Muscle layer of duodenum (tissue), 2 donors: ENCODE results near the gene PLPP7.
"Not testable (repeated sequence)": the region's sequence is repeated elsewhere in the genome, so short reads cannot be mapped to it uniquely, and the experiment has no call there.

ENCODE experiments used
- H3K27ac ChIP-seq: one replicate; pipeline ENCODE4 v1.7.0; 2013; ENCODE audit warnings: mild to moderate bottlenecking, low read length
- H3K27me3 ChIP-seq: one replicate; pipeline ENCODE4 v1.7.0; 2013; ENCODE audit warnings: low read depth, mild to moderate bottlenecking, control low read depth, low read length
- H3K36me3 ChIP-seq, 2 donors: one replicate each; pipeline ENCODE4 v1.7.0; 2013; ENCODE audit warnings: low read length in 2 of 2, control low read depth in 1 of 2, mild to moderate bottlenecking in 1 of 2; ENCODE audit not compliant: insufficient read depth in 2 of 2, control insufficient read depth in 1 of 2
- H3K4me1 ChIP-seq, 2 donors: one replicate each; pipeline ENCODE4 v1.7.0; 2013; ENCODE audit warnings: low read length in 2 of 2, mild to moderate bottlenecking in 2 of 2, control low read depth in 1 of 2, moderate library complexity in 1 of 2; ENCODE audit not compliant: insufficient read depth in 2 of 2, control insufficient read depth in 1 of 2
- H3K4me3 ChIP-seq, 2 donors: one replicate each; pipeline ENCODE4 v1.7.0; 2013; ENCODE audit warnings: low read length in 2 of 2, low read depth in 1 of 2, mild to moderate bottlenecking in 1 of 2
- H3K9me3 ChIP-seq, 2 donors: one replicate each; pipeline ENCODE4 v1.7.0; 2013; ENCODE audit warnings: low read length in 2 of 2, control low read depth in 1 of 2, mild to moderate bottlenecking in 1 of 2; ENCODE audit not compliant: control insufficient read depth in 1 of 2
- donor health status: healthy.

Gene PLPP7

GRCh38 chr9:131258698-131259431, 30.7 kb upstream of the PLPP7 start:
- Histone ChIP-seq H3K4me1 (peaks cover 4 to 8% of the 10 kb centered on the region in 2 donors), H3K4me3 (no peak overlapping the region), H3K27ac (no peak overlapping the region), H3K27me3 (no peaks in the 10 kb centered on the region), H3K9me3 (no peaks in the 10 kb centered on the region), H3K36me3 (peaks cover 3 to 8% of the 10 kb centered on the region in 2 donors)

DNA sequence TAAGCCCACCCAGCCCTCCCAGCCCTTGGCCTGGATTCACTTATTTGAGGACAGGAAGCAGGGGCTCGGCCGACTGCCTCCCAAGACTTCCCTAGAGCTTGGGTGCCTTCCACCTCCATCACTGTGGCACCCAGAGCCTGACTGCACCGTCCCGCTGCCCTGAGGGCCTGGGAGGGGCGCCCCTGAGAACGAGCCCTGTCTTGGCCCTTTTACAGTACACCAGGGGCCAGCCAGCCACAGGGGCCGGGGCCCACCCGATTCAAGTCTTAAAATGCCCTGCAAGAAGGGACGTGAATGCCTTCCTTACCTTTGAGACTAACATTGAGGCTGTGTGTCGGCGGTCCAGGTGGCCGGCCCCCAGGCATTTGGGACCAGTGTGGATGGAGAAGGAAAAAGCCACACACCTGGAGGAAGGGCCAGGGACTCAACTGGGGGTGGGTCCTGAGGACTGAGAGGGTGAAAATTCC, 30.1 kb upstream of the PLPP7 start:
- Histone ChIP-seq H3K27me3 (no peaks in the 10 kb centered on the region), H3K4me3 (no peak overlapping the region), H3K36me3 (peaks cover 3 to 8% of the 10 kb centered on the region in 2 donors), H3K9me3 (no peaks in the 10 kb centered on the region), H3K4me1 (peaks cover 4 to 8% of the 10 kb centered on the region in 2 donors), H3K27ac (no peak overlapping the region)

- Histone ChIP-seq H3K36me3 (peaks cover 3 to 8% of the 10 kb centered on the region in 2 donors), H3K27me3 (no peaks in the 10 kb centered on the region), H3K4me3 (no peak overlapping the region), H3K9me3 (no peaks in the 10 kb centered on the region), H3K27ac (no peak overlapping the region), H3K4me1 (peaks cover 4 to 8% of the 10 kb centered on the region in 2 donors)
Measured at GRCh38 chr9:131259916-131260597, 29.5 kb upstream of the PLPP7 start.

- H3K36me3 ChIP-seq, result peaks cover 3 to 8% of the 10 kb centered on the region in 2 donors
- H3K9me3 ChIP-seq, result no peaks in the 10 kb centered on the region
Measured at GRCh38 chr9:131260751-131261452, 28.6 kb upstream of the PLPP7 start.

DNA sequence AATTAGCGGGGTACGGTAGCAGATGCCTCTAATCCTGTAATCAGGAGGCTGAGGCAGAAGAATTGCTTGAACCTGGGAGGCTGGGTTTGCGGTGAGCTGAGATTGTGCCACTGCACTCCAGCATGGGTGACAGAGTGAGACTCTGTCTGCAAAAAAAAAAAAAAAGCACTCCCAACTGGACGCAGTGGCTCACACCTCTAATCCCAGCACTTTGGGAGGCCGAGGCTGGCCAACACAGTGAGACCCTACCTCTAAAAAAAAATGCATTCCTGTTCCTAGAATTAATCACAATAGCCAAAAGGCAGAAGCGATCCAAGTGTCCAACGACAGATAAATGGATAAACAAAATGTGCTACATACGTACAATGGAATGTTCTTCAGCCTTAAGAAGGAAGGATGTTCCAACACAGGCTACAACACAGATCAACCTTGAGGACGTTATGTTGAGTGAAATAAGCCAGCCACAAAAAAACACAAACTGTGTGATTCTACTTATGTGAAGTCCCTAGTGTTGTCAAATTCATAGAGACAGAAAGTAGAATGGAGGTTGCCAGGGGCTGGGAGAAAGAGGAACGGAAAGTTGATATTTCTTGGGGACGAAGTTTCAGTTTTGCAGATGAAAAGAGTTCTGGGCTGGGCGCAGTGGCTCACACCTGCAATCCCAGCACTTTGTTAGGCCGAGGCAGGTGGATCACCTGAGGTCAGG, 27.0 kb upstream of the PLPP7 start:
- H3K9me3 ChIP-seq, result no peaks in the 10 kb centered on the region
- H3K36me3 ChIP-seq, result peaks cover 3 to 8% of the 10 kb centered on the region in 2 donors
- H3K27ac ChIP-seq, result no peak overlapping the region
- peaks cover 3 to 7% of the 10 kb centered on the region in 2 donors for H3K4me1 ChIP-seq
- H3K27me3 ChIP-seq, result no peaks in the 10 kb centered on the region
- H3K4me3 ChIP-seq, result no peak overlapping the region

More at GRCh38 chr9:131260751-131261452, 28.6 kb upstream of the PLPP7 start:
- no peak overlapping the region for H3K27ac ChIP-seq
- no peak overlapping the region for H3K4me3 ChIP-seq
- H3K4me1 ChIP-seq, result peaks cover 5 to 7% of the 10 kb centered on the region in 2 donors
- H3K27me3 ChIP-seq, result no peaks in the 10 kb centered on the region

DNA sequence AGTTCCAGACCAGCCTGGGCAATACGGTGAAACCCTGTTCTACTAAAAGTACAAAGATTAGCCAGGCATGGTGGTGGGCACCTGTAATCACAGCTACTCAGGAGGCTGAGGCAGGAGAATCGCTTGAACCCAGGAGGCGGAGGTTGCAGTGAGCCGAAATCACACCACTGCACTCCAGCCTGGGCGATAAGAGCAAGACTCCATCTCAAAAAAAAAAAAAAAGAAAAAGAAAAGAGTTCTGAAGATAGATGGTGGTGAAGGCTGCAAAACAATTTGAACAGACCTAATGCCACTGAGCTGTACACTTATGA, 26.5 kb upstream of the PLPP7 start:
- H3K4me1 ChIP-seq, H3K27me3 ChIP-seq, H3K4me3 ChIP-seq, H3K27ac ChIP-seq, H3K9me3 ChIP-seq, H3K36me3 ChIP-seq: not testable (repeated sequence)

DNA sequence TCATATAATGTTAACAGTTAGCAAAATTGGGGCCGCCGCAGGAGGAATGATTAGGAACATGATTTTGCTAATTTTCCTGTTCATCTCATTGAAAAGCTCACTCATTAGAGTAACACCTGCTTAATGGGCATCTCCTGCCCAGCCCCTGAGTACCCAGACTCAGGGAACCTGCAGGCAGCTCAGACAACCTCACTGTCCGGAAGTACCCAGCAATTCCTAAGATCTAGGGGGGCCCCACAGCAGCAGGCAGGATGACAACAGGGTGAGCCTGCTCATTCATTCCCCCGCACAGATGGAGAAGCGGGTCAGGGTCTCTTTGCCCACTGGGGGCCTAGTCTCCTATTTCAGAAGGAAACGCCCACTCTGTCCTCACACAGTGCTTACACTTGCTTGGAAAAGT, 25.8 kb upstream of the PLPP7 start:
- no peak overlapping the region for H3K27ac ChIP-seq
- peaks cover 3 to 8% of the 10 kb centered on the region in 2 donors for H3K36me3 ChIP-seq
- H3K9me3 ChIP-seq, result no peaks in the 10 kb centered on the region
- H3K4me3 ChIP-seq, result no peak overlapping the region
- peaks cover 0 to 7% of the 10 kb centered on the region in 2 donors for H3K4me1 ChIP-seq
- H3K27me3 ChIP-seq, result no peaks in the 10 kb centered on the region

GRCh38 chr9:131264231-131264630, 25.3 kb upstream of the PLPP7 start:
- Histone ChIP-seq H3K9me3 (no peaks in the 10 kb centered on the region), H3K4me1 (peaks cover 0 to 7% of the 10 kb centered on the region in 2 donors), H3K36me3 (peaks cover 3 to 8% of the 10 kb centered on the region in 2 donors), H3K27me3 (no peaks in the 10 kb centered on the region), H3K27ac (no peak overlapping the region), H3K4me3 (no peak overlapping the region)

GRCh38 chr9:131266266-131267229, 23.0 kb upstream of the PLPP7 start:
- H3K4me1 ChIP-seq, result peaks cover 4 to 10% of the 10 kb centered on the region in 2 donors
- no peaks in the 10 kb centered on the region for H3K27me3 ChIP-seq
- no peak overlapping the region for H3K27ac ChIP-seq
- no peaks in the 10 kb centered on the region for H3K36me3 ChIP-seq
- no peak overlapping the region for H3K4me3 ChIP-seq
- no peaks in the 10 kb centered on the region for H3K9me3 ChIP-seq

- Histone ChIP-seq H3K27ac (no peak overlapping the region), H3K9me3 (no peaks in the 10 kb centered on the region), H3K4me1 (peaks cover 5 to 12% of the 10 kb centered on the region in 2 donors), H3K36me3 (no peaks in the 10 kb centered on the region), H3K27me3 (no peaks in the 10 kb centered on the region), H3K4me3 (no peak overlapping the region)
Measured at GRCh38 chr9:131270171-131271015, 19.1 kb upstream of the PLPP7 start.
